Subcutaneous preadipocyte (primary cell): ENCODE measurements around the gene COPG2. TPM values are rescaled to one million over a fixed set of nuclear protein-coding genes. Genes with fewer than 3 reads are reported as not detected.

ENCODE experiments used
- small RNA-seq: library from RNA; depleted of rRNA; stranded (forward); fragments of <200 nt; gene quantifications from one replicate; pipeline ENCODE3, GENCODE V24; 2012
- total RNA-seq: library from RNA; depleted of rRNA; stranded (reverse); fragments of >200 nt; gene quantifications from 2 replicates; pipeline ENCODE4 v1.2.3, GENCODE V29; 2012

COPG2 gene
- 29.0 and 36.0 TPM in 2 replicates for total RNA-seq

GRCh38 chr7:130668258-130669084 lies at the start of gene COPG2:
COPG2 (minus strand) TSS chr7:130668748; CDS start chr7:130668668, 80 bp downstream.

GRCh38 chr7:130491841-130492522 lies 176.6 kb downstream of the COPG2 start, which contains the start of gene MEST:
MEST (plus strand) TSS chr7:130492085; CDS start chr7:130492314, 229 bp downstream.

Small RNA genes lying within 50 kb of the gene (small RNA-seq; reads per million reads assigned to genes)
- gene MIR335, result not detected
- gene RF02148, result not detected
- gene RF02149, result not detected
- gene RF02150, result not detected
- 0.71 reads per million, percentile 44 among the genes with 10 or more reads in this experiment for gene RNA5SP246

Other genes starting within 250 kb of the COPG2 start
- 6.6 and 7.7 TPM in 2 replicates for gene CEP41, start 227.7 kb downstream of the COPG2 start, total RNA-seq
- gene MEST, start 176.7 kb downstream of the COPG2 start, total RNA-seq, result 1.8 and 15.1 TPM in 2 replicates
- not detected in 2 replicates for gene TSGA13, start 17.8 kb upstream of the COPG2 start, total RNA-seq
- gene KLF14, start 65.5 kb upstream of the COPG2 start, total RNA-seq, result 0.20 and 0.37 TPM in 2 replicates